HepG2 (cell line): Measurements from ENCODE around the gene HPCAL1. TPM values are rescaled to one million over a fixed set of nuclear protein-coding genes. Genes with fewer than 3 reads are reported as not detected.

Experiments used
- CENPT ChIP-seq: sonication (generic); formaldehyde crosslinking; IDR thresholded peaks from 2 replicates; pipeline ENCODE4 v1.8.0; 2022; ENCODE audit warnings: low read depth, mild to moderate bottlenecking, moderate library complexity, missing genetic modification reagents
- DMAP1 ChIP-seq: IDR thresholded peaks from 2 replicates; pipeline ENCODE4 v1.6.1; 2016
- DNMT3B ChIP-seq: conservative IDR thresholded peaks from 2 replicates; pipeline ENCODE4 v1.6.1; 2016; ENCODE audit warnings: missing biosample characterization, control low read depth
- FOXA1 ChIP-seq, 2 experiments: fragments of 450-650 bp in 1 of 2; sonication (generic) in 1 of 2; formaldehyde crosslinking in 1 of 2; IDR thresholded peaks; 2 replicates each; pipeline versions ENCODE4 v1.4.0 to v1.6.1; 2016 to 2020; ENCODE audit warnings: missing genetic modification reagents in 1 of 2
- FOXP1 ChIP-seq, 2 experiments: fragments of 450-650 bp in 1 of 2; IDR thresholded peaks; 2 replicates each; pipeline ENCODE4 v1.6.1; 2017 to 2018; ENCODE audit warnings: antibody characterized with exemption in 1 of 2
- HNF4A ChIP-seq: sonication (generic); formaldehyde crosslinking; IDR thresholded peaks from 2 replicates; pipeline ENCODE4 v1.4.0; 2020; ENCODE audit warnings: missing genetic modification reagents
- NR2F1 ChIP-seq, 2 experiments: fragments of 450-650 bp in 1 of 2; formaldehyde crosslinking in 1 of 2; IDR thresholded peaks; 2 replicates each; pipeline versions ENCODE4 v1.5.0 to v1.6.1; 2016 to 2020; ENCODE audit warnings: mild to moderate bottlenecking in 1 of 2, missing compliant biosample characterization in 1 of 2, missing genetic modification reagents in 1 of 2, moderate library complexity in 1 of 2
- SOX5 ChIP-seq: IDR thresholded peaks from 2 replicates; pipeline ENCODE4 v1.6.1; 2016; ENCODE audit warnings: borderline replicate concordance
- SSRP1 ChIP-seq: IDR thresholded peaks from 2 replicates; pipeline ENCODE4 v1.6.1; 2016; ENCODE audit warnings: control low read depth
- TCF12 ChIP-seq, 2 experiments: fragments of 450-650 bp in 1 of 2; sonication (generic) in 1 of 2; formaldehyde crosslinking in 1 of 2; IDR thresholded peaks; 2 replicates each; pipeline versions ENCODE4 v1.6.1 to v1.8.0; 2017 to 2022; ENCODE audit warnings: antibody characterized with exemption in 1 of 2, mild to moderate bottlenecking in 1 of 2, missing genetic modification reagents in 1 of 2, moderate library complexity in 1 of 2
- YY1 ChIP-seq: IDR thresholded peaks from 2 replicates; pipeline ENCODE4 v1.6.1; 2011; ENCODE audit warnings: low read length, low read depth, moderate library complexity, mild to moderate bottlenecking; ENCODE audit not compliant: insufficient read depth, insufficient replicate concordance
- ZFAT ChIP-seq: sonication (generic); formaldehyde crosslinking; conservative IDR thresholded peaks from 2 replicates; pipeline ENCODE4 v1.8.1; 2023; ENCODE audit warnings: missing genetic modification reagents, inconsistent platforms
- ZFP62 ChIP-seq: sonication (generic); formaldehyde crosslinking; IDR thresholded peaks from 2 replicates; pipeline ENCODE4 v1.4.0; 2020; ENCODE audit warnings: missing genetic modification reagents
- ZMYM2 ChIP-seq: sonication (generic); formaldehyde crosslinking; IDR thresholded peaks from 2 replicates; pipeline ENCODE4 v1.8.0; 2022; ENCODE audit warnings: mild to moderate bottlenecking, missing genetic modification reagents
- ZNF124 ChIP-seq: sonication (generic); formaldehyde crosslinking; IDR thresholded peaks from 2 replicates; pipeline ENCODE4 v1.4.0; 2020; ENCODE audit warnings: missing genetic modification reagents
- ZNF234 ChIP-seq: sonication (generic); formaldehyde crosslinking; conservative IDR thresholded peaks from 2 replicates; pipeline ENCODE4 v1.5.1; 2020; ENCODE audit warnings: mild to moderate bottlenecking, missing genetic modification reagents
- ZNF264 ChIP-seq: sonication (generic); formaldehyde crosslinking; IDR thresholded peaks from 2 replicates; pipeline ENCODE4 v1.4.0; 2020; ENCODE audit warnings: missing genetic modification reagents
- ZNF331 ChIP-seq: sonication (generic); formaldehyde crosslinking; IDR thresholded peaks from 2 replicates; pipeline ENCODE4 v1.4.0; 2020; ENCODE audit warnings: missing genetic modification reagents
- ZNF350 ChIP-seq: sonication (generic); formaldehyde crosslinking; IDR thresholded peaks from 2 replicates; pipeline ENCODE4 v1.4.0; 2020; ENCODE audit warnings: mild to moderate bottlenecking, low read depth, missing genetic modification reagents, borderline replicate concordance
- polyA plus RNA-seq, 8 experiments: library from polyadenylated mRNA; depleted of rRNA in 3 of 8; stranded (reverse) in 7 of 8; unstranded in 1 of 8; fragments of >200 nt; fragmentation: Illumina TruSeq in 4 of 8; extraction: Trizol in 4 of 8; gene quantifications; 2 replicates each; pipeline versions ENCODE4 v1.2.1 to v1.2.3, GENCODE V29; 2011 to 2016; ENCODE audit warnings: low read depth in 4 of 8, missing spikeins in 1 of 8, mixed read lengths in 1 of 8; ENCODE audit not compliant: insufficient read depth in 1 of 8
- total RNA-seq, 5 experiments: library from RNA; depleted of rRNA; stranded (reverse); fragments of >200 nt; fragmentation: Illumina TruSeq; extraction: Trizol; gene quantifications; 2 replicates each; pipeline ENCODE4 v1.2.3, GENCODE V29; 2016; ENCODE audit warnings: low read depth in 1 of 5
- TF ChIP-seq, protein P1 (sequence below): sonication (generic); formaldehyde crosslinking; IDR thresholded peaks from 2 replicates; pipeline ENCODE4 v1.5.0; 2020; ENCODE audit warnings: mild to moderate bottlenecking, missing genetic modification reagents
- TF ChIP-seq, protein P2 (sequence below): sonication (generic); formaldehyde crosslinking; IDR thresholded peaks from 2 replicates; pipeline ENCODE4 v1.4.0; 2020; ENCODE audit warnings: low read depth, mild to moderate bottlenecking, missing genetic modification reagents
- TF ChIP-seq, protein P3 (sequence below): sonication (generic); formaldehyde crosslinking; IDR thresholded peaks from 2 replicates; pipeline ENCODE4 v1.5.0; 2020; ENCODE audit warnings: missing genetic modification reagents
- TF ChIP-seq, protein P4 (sequence below): sonication (generic); formaldehyde crosslinking; IDR thresholded peaks from 2 replicates; pipeline ENCODE4 v1.4.0; 2020; ENCODE audit warnings: missing genetic modification reagents, borderline replicate concordance

HPCAL1 gene
- total and polyA plus RNA-seq, 2 of the 13 experiments (the other 11 are each of a cell fraction or from before 2014, with no cell fraction given), result 29.5 to 29.9 TPM

DNA sequence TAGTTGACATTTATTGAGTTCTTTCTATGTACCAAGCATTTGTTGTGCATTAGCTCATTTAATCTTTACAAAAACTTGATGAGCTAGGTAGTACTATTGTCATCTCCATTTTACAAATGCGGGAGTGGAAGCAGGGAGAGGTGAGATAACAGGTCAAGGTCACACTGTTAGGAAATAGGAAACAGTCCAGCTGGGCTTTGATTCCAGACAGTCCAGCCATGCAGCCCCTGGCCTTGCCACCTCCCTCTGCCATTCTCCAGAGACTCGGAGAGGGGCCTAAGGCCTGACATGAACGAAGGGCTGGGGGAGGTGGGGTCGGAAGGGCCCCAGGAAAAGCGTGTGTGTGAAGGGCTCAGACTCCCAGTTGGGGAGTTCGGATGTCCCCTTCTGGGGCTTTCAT lies 89.8 kb downstream of the HPCAL1 start (continued):
- TF ChIP-seq YY1 (no peak), ZFP62 (CRISPR knock-in tag) (no peak), SOX5 (CRISPR knock-in tag) (peak; percentile 82), ZMYM2 (0 out of 2 replicates have a peak, but pooled peaks have one; percentile 50), FOXP1 (IDR thresholded peaks at IDR 0.05) (no peak), FOXP1 (CRISPR knock-in tag; IDR thresholded peaks at IDR 0.05) (peak; percentile 47; the same call in 1 of the 2 replicates), ZNF264 (no peak), NR2F1 (CRISPR knock-in tag; IDR thresholded peaks at IDR 0.05) (peak; percentile 95 to 96), ZNF350 (CRISPR knock-in tag) (0 out of 2 replicates have a peak, but pooled peaks have one; percentile 25), DNMT3B (CRISPR knock-in tag) (no peak), DMAP1 (CRISPR knock-in tag) (no peak), FOXA1 (IDR thresholded peaks at IDR 0.05) (no peak), FOXA1 (CRISPR knock-in tag; IDR thresholded peaks at IDR 0.05) (0 out of 2 replicates have a peak, but pooled peaks have one; percentile 26), SSRP1 (CRISPR knock-in tag) (no peak), ZNF124 (CRISPR knock-in tag) (0 out of 2 replicates have a peak, but pooled peaks have one; percentile 66), HNF4A (CRISPR knock-in tag) (peak; percentile 75), ZNF331 (CRISPR knock-in tag) (peak; percentile 73; the same call in 1 of the 2 replicates), TCF12 (IDR thresholded peaks at IDR 0.05) (no peak), TCF12 (CRISPR knock-in tag; IDR thresholded peaks at IDR 0.05) (0 out of 2 replicates have a peak, but pooled peaks have one; percentile 25), ZNF234 (no peak), ZFAT (no peak), CENPT (CRISPR knock-in tag) (no peak)
- TF ChIP-seq, protein P1, sequence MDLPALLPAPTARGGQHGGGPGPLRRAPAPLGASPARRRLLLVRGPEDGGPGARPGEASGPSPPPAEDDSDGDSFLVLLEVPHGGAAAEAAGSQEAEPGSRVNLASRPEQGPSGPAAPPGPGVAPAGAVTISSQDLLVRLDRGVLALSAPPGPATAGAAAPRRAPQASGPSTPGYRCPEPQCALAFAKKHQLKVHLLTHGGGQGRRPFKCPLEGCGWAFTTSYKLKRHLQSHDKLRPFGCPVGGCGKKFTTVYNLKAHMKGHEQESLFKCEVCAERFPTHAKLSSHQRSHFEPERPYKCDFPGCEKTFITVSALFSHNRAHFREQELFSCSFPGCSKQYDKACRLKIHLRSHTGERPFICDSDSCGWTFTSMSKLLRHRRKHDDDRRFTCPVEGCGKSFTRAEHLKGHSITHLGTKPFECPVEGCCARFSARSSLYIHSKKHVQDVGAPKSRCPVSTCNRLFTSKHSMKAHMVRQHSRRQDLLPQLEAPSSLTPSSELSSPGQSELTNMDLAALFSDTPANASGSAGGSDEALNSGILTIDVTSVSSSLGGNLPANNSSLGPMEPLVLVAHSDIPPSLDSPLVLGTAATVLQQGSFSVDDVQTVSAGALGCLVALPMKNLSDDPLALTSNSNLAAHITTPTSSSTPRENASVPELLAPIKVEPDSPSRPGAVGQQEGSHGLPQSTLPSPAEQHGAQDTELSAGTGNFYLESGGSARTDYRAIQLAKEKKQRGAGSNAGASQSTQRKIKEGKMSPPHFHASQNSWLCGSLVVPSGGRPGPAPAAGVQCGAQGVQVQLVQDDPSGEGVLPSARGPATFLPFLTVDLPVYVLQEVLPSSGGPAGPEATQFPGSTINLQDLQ (CRISPR knock-in tag), result no peak
- TF ChIP-seq, protein P2, sequence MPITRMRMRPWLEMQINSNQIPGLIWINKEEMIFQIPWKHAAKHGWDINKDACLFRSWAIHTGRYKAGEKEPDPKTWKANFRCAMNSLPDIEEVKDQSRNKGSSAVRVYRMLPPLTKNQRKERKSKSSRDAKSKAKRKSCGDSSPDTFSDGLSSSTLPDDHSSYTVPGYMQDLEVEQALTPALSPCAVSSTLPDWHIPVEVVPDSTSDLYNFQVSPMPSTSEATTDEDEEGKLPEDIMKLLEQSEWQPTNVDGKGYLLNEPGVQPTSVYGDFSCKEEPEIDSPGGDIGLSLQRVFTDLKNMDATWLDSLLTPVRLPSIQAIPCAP (CRISPR knock-in tag), result no peak
- TF ChIP-seq, protein P3, sequence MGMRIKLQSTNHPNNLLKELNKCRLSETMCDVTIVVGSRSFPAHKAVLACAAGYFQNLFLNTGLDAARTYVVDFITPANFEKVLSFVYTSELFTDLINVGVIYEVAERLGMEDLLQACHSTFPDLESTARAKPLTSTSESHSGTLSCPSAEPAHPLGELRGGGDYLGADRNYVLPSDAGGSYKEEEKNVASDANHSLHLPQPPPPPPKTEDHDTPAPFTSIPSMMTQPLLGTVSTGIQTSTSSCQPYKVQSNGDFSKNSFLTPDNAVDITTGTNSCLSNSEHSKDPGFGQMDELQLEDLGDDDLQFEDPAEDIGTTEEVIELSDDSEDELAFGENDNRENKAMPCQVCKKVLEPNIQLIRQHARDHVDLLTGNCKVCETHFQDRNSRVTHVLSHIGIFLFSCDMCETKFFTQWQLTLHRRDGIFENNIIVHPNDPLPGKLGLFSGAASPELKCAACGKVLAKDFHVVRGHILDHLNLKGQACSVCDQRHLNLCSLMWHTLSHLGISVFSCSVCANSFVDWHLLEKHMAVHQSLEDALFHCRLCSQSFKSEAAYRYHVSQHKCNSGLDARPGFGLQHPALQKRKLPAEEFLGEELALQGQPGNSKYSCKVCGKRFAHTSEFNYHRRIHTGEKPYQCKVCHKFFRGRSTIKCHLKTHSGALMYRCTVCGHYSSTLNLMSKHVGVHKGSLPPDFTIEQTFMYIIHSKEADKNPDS (CRISPR knock-in tag), result no peak
- TF ChIP-seq, protein P4, sequence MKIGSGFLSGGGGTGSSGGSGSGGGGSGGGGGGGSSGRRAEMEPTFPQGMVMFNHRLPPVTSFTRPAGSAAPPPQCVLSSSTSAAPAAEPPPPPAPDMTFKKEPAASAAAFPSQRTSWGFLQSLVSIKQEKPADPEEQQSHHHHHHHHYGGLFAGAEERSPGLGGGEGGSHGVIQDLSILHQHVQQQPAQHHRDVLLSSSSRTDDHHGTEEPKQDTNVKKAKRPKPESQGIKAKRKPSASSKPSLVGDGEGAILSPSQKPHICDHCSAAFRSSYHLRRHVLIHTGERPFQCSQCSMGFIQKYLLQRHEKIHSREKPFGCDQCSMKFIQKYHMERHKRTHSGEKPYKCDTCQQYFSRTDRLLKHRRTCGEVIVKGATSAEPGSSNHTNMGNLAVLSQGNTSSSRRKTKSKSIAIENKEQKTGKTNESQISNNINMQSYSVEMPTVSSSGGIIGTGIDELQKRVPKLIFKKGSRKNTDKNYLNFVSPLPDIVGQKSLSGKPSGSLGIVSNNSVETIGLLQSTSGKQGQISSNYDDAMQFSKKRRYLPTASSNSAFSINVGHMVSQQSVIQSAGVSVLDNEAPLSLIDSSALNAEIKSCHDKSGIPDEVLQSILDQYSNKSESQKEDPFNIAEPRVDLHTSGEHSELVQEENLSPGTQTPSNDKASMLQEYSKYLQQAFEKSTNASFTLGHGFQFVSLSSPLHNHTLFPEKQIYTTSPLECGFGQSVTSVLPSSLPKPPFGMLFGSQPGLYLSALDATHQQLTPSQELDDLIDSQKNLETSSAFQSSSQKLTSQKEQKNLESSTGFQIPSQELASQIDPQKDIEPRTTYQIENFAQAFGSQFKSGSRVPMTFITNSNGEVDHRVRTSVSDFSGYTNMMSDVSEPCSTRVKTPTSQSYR, result peak; percentile 19; the same call in 1 of the 2 replicates
